Esophagus squamous epithelium (tissue), 4 donors: ENCODE results near the gene SCRN3.

Experiments
- POLR2A ChIP-seq, 4 donors: fragments of 450-650 bp; IDR thresholded peaks; one replicate each; pipeline ENCODE4 v1.6.1; 2017; ENCODE audit warnings: antibody characterized with exemption in 4 of 4, mild to moderate bottlenecking in 4 of 4, moderate library complexity in 3 of 4
- TF ChIP-seq, protein P1 (sequence below), 6 experiments: fragments of 450-650 bp in 4 of 6; fragments of 200-600 bp in 2 of 6; sonication (generic) in 2 of 6; IDR thresholded peaks; one replicate each; pipeline ENCODE4 v1.5.1; 2016 to 2019; ENCODE audit warnings: antibody characterized with exemption in 6 of 6, mild to moderate bottlenecking in 4 of 6, moderate library complexity in 4 of 6

DNA sequence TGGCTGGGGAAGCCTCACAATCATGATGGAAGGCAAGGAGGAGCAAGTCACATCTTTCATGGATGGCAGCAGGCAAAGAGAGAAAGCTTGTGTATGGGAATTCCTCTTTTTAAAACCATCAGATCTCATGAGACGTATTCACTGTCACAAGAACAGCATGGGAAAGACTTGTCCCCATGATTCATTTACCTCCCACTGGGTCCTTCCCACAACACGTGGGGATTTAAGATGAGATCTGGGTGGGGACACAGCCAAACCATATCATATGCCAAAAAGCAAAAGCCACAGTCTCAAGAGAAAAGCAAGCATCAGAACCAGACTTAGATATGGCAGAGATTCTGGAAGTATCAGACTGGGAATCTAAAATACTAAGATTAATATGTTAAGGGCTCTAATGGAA lies 30.0 kb upstream of the SCRN3 start:
- no peak for TF ChIP-seq POLR2A (IDR thresholded peaks at IDR 0.05)
- TF ChIP-seq, protein P1, sequence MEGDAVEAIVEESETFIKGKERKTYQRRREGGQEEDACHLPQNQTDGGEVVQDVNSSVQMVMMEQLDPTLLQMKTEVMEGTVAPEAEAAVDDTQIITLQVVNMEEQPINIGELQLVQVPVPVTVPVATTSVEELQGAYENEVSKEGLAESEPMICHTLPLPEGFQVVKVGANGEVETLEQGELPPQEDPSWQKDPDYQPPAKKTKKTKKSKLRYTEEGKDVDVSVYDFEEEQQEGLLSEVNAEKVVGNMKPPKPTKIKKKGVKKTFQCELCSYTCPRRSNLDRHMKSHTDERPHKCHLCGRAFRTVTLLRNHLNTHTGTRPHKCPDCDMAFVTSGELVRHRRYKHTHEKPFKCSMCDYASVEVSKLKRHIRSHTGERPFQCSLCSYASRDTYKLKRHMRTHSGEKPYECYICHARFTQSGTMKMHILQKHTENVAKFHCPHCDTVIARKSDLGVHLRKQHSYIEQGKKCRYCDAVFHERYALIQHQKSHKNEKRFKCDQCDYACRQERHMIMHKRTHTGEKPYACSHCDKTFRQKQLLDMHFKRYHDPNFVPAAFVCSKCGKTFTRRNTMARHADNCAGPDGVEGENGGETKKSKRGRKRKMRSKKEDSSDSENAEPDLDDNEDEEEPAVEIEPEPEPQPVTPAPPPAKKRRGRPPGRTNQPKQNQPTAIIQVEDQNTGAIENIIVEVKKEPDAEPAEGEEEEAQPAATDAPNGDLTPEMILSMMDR (IDR thresholded peaks at IDR 0.05) = no peak
